Measurements from ENCODE around the gene OR10C1.
"Not testable (repeated sequence)": the region's sequence is repeated elsewhere in the genome, so short reads cannot be mapped to it uniquely, and the experiment has no call there.

Gene OR10C1

GRCh38 chr6:29439006-29439405 is at the start of gene OR10C1:
OR10C1 (plus strand) TSS chr6:29439306; CDS start chr6:29440016, 710 bp downstream.
- DNase-seq = no peak

DNA sequence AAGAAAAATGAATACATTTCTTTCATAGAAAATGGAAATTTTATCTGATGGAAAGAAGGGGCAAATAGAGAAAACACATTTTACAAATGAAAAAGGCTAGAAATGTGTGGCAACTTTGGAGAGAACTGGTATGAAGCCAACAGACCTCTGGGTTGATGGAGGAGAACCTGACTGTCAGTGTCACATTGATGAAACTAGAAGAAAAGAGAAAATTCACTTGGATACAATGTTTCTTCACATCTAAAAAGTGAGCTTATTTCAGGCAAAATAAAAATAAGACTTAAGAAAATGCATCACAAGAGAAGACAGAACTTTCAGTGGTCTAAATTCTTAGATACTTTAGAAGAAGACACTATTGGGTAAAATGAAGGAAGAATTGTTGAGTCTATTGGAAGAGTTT is 43.8 kb upstream of the OR10C1 start, which contains the start of gene OR12D2:
TSS of gene OR12D2 (plus strand) at position 301 of the 400 bp plus-strand sequence. CDS start 1,069 bp downstream, outside the sequence.
- no peak for DNase-seq

DNA sequence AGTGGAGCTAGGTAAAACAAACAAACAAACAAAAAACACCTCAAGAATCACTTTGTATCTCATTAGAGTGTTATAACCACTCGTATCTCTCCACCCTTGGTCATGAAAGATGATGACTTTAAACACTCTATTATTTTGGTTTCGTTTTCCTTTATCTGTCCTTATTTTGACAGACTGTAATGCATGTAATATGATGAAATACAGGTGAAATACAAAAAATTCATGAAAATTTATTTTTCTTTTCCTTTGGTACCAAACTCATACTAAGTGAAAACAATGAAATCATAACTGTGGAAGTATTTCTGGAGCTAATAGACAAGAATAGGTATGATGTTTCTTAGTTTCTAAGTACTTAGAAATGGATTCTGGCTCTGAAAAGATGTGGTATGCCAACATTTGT is 39.6 kb upstream of the OR10C1 start:
- DNase-seq = no peak

DNA sequence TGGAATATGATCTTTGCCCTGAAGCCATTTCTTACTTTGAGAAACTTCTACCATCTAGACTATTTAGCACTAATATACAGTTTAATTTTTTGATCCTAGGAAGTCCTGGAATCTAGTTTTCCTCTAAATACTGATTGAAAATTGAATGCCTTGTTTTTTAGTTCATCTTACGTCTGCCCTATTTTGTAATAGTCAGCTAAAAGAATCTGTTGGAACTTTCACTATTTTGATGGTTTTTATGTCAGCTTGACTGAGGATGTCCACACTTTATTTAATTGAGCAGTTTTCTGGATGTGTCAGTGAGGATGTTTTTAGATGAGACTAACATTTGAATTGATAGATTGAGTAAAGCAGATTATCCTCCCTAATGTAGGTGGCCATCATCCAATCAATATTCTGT is 35.3 kb upstream of the OR10C1 start:
- no peak for DNase-seq

DNA sequence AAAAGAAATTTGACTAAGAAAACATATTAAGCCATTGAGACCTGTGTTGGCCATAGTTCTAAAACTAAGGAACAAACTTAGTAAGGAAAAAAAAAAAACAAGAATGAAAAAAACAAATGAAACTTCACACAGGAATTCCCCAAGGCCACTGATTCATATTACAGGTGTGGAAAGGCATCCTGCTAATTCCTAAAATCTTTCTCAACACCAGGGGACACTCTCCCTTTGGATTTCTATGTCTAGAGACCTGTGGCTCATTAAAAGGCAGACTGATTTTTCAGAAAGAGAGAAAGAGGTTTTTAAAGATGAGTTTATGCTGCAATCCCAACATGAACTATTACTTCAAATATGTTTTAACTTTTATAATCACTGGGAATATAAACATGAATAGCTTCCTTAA is 24.5 kb upstream of the OR10C1 start, which contains the start of gene OR12D1:
TSS of gene OR12D1 (plus strand) at position 341 of the 400 bp plus-strand sequence.
- DNase-seq = no peak

GRCh38 chr6:29419516-29419915 is 19.6 kb upstream of the OR10C1 start:
- DNase-seq = no peak

DNA sequence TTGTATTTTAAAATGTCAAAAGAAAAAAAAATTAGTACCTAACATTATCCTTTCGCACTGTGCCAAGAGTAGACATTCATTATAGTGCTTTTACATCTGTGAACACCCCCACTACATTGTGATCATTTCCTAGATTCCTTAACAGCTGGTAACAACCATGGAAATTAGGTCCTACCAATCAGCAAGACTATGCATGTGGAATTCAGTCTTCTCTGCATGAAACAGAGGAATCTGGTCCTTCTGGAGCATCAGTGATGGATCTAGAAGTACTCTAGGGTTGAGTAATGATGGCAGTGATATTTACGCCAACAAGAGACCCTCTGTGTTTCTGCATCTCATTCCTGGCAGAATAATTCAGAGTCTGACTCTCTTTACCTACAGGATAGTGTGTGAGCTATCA is 14.9 kb upstream of the OR10C1 start:
- DNase-seq = no peak

DNA sequence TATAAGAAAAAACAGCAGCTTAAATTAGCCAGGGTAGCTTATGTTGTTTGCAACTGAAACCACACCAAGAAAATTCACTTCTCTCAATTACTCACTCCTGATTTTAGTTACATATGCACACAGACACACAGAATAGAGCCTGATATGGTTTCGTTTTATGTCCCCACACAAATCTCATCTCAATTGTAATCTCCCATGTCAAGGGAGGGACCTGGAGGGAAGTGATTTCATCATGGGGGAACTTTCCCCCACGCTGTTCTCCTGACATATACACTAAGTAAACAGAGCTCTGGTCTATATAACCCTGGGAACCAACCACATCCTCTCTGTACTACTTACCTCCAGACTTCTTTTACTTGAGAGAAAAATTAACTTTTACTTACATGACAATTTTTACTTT is 14.5 kb upstream of the OR10C1 start:
- DNase-seq = no peak

GRCh38 chr6:29425075-29425474 is 14.0 kb upstream of the OR10C1 start:
- no peak for DNase-seq

GRCh38 chr6:29426654-29427053 is 12.5 kb upstream of the OR10C1 start:
- no peak for DNase-seq

DNA sequence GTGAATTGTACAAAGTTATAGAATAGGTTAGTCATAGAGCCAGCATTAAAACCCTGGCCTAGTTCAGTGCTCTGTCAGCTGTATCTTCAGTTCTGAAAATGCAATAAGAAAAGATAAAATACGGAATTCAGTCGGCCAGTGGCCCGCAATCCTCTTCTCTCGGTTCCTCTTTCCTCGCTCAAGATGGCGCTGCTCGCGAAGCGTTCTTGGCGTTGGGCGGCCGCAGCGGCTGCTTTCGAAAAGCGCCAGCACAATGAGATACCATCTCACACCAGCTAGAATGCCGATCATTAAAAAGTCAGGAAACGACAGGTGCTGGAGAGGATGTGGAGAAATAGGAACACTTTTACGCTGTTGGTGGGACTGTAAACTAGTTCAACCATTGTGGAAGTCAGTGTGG is 2.4 kb upstream of the OR10C1 start:
- DNase-seq = not testable (repeated sequence)

GRCh38 chr6:29442719-29443118 is 3.6 kb downstream of the OR10C1 start:
- no peak for DNase-seq

GRCh38 chr6:29444031-29444430 is 4.9 kb downstream of the OR10C1 start:
- DNase-seq = not testable (repeated sequence)

DNA sequence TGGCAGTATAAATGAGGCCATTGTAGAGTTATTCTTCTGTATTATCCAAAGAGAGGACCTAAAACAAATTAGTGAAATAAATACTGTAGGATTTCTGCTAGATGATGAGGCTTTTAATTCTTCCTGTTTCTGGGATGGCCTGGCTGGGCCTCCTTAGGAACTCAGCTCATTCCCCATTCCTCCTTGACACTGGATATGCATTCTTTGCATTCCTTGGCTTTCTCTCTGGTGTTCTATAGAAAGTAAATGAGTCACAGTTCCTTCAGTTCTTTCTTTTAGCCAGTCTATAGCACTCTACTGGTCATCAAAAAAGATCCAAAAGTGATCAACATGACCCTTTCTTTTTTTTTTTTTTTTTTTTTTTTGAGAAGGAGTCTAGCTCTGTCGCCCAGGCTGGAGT is 8.6 kb downstream of the OR10C1 start:
- no peak for DNase-seq

- no peak for DNase-seq
These were observed 12.5 kb downstream of the OR10C1 start for GRCh38 chr6:29451471-29452193.

GRCh38 chr6:29456971-29457370 is 17.9 kb downstream of the OR10C1 start, which contains the start of the genes OR11A1 and OR2H1:
OR11A1 (minus strand) TSS chr6:29457071; CDS start chr6:29427641, 29,430 bp downstream.
OR2H1 (plus strand) TSS chr6:29457155; CDS start chr6:29461770, 4,615 bp downstream.
- DNase-seq = no peak

DNA sequence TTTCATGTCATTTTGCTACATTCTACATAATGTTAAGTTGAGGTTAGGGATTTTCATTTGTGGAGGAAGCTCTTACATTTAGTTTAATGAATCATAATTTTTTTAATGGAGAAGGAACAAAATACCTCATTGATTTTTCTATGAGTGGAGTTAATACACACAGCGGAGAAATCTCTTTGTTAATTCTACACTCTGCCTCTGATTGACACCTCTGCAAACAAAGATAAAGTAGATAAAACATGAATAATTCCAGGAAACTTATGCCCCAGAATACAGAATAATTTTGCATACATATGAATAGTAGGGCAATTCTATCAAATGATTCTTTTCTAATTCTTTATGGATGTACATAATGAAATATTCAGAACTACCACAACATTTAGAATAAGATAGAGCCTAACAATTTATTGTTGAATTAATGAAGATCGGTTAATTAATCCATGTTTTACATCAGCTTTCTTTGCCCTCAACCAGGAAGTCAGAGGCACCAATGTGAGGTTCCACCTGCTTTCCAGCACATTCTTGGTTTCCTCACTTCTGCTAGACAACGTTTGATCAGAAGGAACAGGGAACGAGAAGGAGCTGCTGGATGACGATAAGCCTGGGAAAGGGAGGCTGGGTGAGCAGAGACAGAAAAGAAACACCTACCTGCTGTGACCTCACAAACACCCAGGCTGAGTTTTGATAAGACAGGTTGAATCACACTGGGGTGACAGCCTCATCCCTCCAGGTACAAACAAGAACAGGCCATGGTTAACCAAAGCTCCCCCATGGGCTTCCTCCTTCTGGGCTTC is 22.1 kb downstream of the OR10C1 start:
- DNase-seq = no peak

- no peak for DNase-seq
These were observed 22.9 kb downstream of the OR10C1 start for GRCh38 chr6:29462022-29462421.

DNA sequence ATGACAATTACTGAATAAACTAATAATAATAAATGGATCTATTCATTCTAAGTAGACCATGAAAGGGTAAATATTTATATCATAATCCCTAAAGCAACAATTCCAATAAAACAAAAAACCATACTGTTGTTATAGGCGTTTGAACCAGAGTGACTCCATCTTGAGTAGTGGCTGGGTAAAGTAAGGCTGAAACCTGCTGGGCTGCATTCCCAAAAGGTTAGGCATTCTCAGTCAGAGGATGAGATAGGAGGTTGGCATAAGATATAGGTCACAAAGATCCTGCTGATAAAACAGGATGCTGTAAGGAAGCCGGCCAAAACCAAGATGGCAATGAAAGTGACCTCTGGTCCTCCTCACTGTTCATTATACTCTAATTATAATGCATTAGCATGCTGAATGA is 26.2 kb downstream of the OR10C1 start:
- no peak for DNase-seq

- DNase-seq = no peak
These were observed 26.7 kb downstream of the OR10C1 start for GRCh38 chr6:29465801-29466200.

GRCh38 chr6:29466241-29466640 is 27.1 kb downstream of the OR10C1 start:
- no peak for DNase-seq

DNA sequence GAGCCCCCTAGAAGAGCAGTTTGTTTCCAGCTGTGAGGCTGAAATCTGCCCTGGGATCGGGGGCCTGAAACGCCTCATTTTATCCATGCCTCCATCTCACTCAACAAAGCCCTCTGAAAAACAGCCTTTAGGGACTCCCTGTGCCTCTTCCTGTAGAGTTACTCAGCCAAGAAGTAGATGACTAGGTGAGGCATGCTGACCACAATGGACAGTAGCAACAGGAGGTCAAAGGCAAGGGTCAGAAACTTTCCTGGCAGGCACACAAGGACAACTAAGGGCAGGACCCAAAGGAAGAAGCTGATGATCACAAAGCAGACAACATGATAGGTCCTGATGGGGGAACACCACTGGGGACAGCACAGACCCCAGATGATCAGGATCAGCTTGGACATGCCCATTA is 35.9 kb downstream of the OR10C1 start:
- no peak for DNase-seq

GRCh38 chr6:29477923-29478450 is 38.9 kb downstream of the OR10C1 start:
- DNase-seq = no peak

DNA sequence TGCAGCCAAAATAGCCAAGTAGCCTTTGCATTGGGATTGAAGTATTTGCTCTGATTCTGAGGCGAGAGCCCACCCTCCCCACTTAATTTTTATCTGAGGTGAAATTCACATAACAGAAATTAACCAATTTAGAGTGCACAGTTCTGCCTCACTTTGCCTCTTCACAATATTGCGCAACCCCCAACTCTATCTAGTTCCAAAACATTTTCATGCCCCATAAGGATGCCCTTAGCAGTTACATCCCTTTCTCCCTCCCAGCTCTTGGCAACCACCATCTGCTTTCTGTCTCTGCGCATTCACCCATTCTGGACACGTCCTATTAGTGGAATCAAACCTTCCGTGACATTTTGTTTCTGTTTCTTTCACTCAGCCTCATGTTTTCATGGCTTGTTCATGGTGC is 39.6 kb downstream of the OR10C1 start:
- no peak for DNase-seq
